Activated T-helper 9 cell treated with anti-CD3 and anti-CD28 coated beads, Interleukin-2, amount 50 U/mL, for 16 hours (primary cell): ENCODE data around the gene SORBS2.
"Not testable (repeated sequence)": the region's sequence is repeated elsewhere in the genome, so short reads cannot be mapped to it uniquely, and the experiment has no call there.

ENCODE experiments used
- DNase-seq: peaks from one replicate; pipeline ENCODE4 v3.0.0-alpha.2; 2020; ENCODE audit warnings: low read depth

The SORBS2 gene

DNA sequence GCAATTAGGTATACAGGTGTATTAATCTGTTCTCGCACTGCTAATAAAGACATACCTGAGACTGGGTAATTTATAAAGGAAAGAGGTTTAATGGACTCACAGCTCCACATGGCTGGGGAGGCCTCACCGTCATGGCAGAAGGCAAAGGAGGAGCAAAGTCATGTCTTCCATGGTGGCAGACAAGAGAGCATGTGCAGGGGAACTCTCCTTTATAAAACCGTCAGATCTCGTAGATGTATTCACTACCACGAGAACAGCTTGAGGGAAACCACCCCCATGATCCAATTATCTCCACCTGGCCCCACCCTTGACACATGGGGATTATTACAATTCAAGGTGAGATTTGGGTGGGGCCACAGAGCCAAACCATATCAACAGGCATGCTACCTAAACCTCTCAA, 97.5 kb downstream of the SORBS2 start:
- DNase-seq: not testable (repeated sequence)

DNA sequence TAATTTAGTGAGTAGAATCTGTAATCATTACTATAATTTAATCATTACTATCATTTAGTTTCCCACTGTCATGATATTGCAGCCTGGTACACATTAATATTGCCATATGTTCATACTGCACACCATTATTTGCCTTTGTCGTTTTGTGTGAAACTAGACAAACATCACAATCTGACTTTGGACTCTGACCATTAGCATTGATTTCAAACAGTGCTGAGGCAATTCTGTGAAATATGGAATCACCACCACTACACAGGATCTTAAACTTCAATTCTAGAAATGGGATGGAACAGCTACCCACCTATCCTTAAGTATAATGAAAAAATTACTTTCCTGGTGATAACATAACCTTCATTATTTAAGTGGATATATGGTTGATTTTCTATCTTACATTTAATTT, 98.3 kb downstream of the SORBS2 start:
- DNase-seq: no peak

DNA sequence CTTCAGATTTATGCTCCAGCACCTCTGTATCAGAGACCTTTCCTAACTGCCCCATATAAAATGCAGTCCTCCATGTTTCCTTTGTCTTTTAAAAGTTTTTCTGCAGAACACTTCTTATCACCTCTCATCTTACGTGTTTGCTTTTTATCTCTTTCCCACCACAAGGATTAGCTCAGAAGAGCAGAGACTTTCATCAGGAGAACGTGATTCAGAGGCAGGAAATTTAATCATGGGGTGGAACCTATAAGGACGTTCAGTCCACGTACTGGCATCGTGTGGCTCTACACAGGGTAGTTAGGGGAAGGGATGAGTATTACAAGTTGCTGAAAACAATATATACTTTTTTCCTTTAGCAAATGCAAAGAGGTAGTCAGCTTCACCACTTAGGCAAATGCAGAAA, 98.7 kb downstream of the SORBS2 start:
- DNase-seq: no peak

DNA sequence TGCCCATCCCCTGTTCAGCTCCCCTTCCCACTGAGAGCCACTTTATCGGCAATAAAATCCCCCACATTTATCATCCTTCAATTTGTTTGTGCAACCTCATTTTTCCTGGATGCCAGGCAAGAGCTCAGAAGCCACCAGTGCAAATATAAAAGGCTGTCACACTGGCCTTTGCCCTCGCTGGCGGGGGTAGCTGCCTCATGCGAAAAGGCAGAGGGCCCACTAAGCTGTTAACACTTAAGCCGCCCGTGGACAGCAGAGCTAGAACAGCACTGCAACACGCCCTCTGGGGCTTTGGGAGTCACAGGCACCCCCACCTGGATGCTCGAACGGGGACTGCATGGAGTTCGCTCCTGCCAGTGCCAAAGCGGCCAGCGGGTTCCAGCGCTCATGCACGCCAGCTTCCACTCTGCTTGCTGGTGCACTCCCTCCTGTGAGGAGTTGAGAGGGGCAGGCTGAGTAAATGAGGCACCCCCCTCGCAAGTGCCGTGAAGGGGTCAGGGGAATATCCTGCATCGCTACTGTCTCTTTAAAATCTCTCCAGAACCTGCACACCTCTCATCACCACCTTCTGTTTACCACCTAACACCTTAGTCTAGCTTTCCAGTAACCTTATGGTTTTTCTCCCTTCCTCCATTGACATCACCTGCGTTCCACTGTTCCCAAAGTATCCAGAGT, 99.5 kb downstream of the SORBS2 start:
- DNase-seq: no peak

DNA sequence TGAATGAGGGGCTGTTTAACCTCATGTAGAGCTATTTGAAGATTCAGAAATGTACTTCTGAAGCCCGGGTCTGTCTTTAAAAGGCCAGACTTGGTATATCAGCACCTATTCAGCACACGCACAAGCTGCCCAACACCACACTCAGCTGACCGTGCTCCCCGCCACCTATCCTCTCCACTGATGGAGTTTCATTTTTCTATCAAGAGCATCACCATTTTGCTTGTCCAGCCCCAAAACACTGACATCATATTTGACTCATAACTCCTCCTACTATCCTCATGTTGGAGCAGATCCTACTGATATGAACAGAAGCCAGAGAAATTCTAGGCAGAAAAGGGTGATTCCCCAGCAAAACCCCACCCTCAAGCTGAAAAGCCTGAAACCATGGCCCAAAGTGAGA, 100.3 kb downstream of the SORBS2 start:
- DNase-seq: no peak

DNA sequence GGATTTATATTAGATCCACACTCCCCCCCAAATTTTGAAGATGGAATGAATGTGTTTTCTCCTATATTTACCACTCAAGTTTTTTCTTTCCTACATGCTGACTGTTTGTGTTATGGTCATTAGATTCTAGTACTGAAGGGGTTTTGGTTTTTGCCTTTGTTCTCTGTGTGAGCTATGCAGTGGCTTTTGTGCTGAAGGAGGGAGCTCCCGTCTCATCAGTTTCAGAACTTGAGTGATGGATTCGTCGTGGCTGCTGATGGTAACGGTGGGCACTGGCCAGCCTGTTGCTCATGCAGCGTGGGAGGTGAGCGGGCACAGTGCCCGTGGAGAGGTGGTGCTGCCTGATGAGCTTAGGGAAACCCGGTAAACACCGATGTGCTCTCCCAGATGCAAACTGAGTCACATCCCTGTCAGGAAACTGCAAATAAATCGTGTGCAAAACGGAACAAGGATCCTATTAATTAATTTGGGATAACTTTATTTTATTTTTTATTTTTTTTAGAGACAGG, 101.5 kb downstream of the SORBS2 start:
- DNase-seq: no peak

DNA sequence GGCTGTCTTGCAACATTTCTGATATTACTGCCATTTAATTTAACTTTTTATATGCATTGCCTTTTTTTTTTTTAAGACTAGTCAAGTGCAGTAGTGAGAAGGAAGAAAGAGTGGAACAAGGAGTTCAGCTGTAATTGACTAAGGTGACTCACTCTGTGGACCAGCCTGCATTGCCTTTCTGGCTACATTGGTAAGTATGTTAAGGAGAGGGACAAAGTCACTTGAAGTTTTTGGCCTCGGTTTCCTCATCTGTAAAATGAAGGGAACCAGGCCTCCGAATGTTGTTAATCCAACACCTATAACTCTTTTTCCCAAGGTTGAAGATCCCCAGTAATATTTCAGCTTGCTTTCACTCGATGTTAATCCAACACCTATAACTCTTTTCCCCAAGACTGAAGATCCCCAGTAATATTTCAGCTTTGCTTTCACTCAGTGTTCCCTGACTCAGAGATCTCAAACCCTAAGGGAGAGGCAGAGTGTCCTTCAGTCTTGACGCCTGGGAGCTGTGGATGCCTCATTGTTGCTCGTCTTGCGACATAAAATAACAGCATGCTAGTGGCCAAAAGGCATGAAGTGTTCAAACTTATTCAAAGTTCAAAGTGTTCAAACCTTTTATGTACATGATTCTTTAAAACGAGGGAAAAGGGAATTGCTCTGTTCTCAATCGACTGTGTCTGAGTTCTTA, 102.0 kb downstream of the SORBS2 start:
- DNase-seq: no peak

DNA sequence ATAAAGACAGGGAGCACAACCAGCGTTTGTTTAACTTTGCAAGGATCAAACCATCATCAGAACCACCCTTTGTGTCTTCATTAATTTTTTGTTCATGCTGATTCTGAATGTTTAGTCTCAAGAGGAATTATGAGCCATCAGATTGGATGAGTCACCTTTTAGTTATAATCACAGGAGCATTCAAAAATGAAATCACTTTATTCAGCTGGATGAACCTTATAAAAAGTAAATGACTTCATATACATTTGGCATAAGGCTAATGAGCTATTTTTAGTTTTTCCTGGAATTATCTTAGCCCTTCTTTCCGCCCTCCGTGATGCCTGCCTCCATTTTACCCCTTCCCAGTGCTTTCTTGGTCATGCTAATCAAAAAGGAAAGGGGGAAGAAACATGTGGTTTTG, 103.6 kb downstream of the SORBS2 start:
- DNase-seq: no peak

DNA sequence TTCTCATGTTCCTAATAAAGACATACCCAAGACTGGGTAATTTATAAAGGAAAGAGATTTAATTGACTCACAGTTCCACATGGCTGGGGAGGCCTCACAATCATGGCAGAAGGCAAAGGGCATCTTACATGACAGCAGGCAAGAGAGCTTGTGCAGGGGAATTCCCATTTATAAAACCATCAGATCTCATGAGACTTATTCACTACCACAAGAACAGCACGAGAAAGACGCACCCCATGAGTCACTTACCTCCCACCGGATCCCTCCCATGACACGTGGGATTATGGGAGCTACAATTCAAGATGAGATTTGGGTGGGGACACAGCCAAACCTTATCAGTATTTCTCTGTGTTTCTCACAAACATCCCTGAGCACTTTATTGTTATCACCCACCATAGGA, 104.4 kb downstream of the SORBS2 start:
- DNase-seq: not testable (repeated sequence)

DNA sequence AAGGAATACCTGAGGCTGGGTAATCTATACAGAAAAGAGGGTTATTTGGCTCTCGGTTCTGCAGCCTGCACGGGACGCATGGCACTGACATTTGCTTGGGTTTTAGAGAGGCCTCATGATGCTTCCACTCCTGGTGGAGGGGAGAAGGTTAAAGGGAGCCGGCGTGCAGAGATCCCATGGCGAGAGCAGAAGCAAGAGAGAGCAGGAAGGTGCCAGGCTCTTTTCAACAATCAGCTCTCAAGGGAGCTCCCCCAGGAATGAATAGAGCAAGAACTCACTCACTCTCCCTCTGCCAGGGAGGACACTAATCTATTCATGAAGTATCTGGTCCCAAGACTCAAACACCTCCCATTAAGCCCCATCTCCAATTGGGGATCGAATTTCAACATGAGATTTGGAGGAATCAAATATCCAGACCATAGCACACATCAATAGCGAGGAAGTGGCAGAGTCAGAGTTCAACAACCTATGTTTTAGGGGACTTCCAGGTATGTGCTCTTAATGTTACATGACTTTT, 109.8 kb downstream of the SORBS2 start:
- no peak for DNase-seq

DNA sequence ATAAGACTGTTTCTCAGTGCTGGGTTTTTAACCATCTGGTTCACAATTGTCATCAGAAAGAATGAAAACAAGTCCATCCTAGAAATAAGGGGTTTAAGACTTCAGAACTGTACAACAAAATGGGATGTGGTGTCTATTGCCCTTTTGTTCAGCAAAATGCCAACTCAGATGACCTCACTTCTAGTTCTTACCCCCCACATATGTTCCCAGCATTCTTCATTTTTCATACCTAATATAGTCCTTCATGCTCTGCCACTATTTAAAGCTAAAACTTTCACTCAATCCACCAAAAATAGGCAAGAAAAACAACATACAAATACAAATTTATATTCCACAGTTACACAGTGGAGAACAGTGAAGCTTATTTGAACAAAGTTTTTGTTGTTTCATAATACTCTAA, 111.4 kb downstream of the SORBS2 start:
- DNase-seq: no peak

DNA sequence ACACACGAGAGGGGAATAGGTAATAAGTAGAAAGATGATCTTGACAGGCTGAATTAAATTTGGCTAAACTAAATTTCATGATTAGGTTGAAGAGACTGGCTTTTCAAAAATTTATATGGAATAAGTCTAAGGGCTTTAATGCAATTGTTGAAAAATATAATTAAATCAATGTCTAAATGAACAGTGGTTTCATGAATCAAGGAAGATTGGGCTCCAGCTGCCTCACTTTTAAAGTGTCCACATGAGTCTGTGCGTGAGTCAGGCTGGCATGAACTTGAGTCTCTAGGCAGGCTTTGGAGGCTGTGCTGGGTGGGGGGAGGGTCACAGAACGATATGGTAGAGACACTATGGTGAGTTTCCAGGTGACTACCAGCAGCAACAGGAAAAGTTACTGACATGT, 111.9 kb downstream of the SORBS2 start:
- no peak for DNase-seq

DNA sequence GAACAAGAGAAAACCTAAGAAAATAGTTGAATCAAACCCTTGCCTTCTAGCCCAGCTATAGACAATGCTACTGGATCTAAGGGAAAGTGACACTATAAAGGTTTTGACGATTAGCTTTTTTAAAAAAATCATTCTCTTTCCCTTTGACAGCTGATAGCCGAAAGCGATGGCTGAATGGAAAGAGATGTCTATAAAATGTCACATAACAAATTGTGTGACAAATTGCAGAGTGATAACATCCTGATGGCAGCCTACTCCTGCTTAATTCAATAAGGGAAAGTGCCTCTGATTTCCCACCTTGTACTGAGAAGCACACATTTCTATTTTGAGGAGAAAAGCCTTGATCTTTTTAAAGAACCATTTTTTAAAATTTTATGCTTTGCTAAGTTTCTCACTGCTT, 114.5 kb downstream of the SORBS2 start:
- DNase-seq: no peak

DNA sequence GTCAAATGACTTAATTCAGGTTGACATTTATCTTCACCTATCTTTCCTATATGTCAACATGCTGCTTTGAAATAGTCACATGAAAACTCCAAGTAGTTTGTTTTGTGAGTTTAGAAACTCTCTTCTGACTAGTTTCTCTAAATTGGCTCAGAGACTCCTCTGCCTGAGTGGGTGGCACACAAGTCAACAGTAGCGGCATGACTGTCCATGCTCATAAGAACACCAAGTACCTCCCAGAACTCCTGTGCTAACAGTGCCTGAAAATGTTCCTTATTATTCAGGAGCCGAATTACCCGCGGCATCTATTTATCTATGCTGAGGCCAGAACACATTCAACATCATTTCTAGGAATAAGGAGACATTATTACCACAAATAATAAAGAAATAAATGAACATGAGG, 116.3 kb downstream of the SORBS2 start:
- DNase-seq: no peak

DNA sequence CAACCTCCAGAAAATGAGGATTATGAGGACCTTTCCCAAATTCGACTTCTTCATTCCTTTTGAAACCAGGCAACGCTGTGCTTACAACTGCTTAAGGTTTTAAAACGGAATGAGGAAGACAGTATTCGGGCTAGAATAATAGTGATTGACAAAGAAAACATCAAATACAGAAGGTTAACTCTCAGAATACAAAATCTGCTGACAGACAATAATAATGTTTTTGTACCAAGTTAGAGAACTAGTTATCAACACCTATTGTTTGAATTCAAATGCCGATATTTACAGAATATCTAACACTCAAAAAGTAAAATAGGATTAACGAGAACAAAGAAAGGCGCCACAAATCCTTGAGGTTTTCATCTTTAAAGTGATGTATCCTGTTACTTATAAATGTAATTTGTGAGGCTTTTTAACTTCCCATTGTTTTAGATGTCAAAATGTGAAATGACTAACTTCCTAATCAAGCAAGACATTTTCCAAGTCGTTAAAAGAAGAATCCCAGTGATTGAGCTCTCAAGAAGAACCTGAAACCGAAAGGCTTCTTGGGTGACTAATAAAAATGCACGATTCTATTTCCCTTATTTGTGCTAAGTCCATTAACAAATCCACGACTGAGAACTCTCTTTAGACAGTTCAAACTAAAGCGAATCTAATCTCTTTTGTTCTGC, 118.3 kb downstream of the SORBS2 start:
- no peak for DNase-seq

DNA sequence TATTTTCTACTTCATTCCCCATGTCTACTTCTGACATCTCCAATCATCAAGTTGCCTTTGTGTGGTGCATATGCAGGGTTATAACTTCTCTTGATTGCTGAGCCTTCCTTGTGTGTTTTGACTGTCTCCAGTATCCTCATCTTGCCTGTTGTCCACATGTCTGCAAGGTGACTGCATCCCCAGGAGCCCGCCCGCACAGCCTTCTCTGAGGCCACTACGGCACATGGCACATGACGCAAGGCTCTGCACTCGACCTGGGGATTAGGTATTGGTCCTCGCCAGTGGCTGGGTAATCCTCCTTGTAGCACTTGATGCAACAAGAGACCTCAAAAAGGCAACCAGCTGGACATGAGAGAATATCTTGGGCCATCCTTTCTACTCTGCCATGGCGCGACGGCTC, 122.6 kb downstream of the SORBS2 start:
- no peak for DNase-seq

DNA sequence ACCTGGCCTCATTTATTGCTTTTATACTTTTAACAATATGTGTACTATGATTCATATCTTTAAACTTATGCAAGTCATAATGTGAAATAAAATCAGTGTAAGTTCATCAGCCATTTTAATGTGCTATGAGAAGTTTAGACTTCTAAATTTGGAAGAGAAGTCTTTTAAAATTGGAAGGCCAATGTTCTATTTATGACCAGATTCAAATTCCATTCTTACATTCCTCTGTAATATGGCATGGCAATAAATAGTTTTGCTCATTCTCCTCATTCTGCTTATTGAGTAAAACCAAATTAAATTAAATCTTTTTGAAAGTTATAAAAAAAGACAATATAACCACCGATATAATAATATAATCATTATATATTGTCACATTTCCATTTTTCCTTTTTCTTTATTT, 126.2 kb downstream of the SORBS2 start:
- no peak for DNase-seq

DNA sequence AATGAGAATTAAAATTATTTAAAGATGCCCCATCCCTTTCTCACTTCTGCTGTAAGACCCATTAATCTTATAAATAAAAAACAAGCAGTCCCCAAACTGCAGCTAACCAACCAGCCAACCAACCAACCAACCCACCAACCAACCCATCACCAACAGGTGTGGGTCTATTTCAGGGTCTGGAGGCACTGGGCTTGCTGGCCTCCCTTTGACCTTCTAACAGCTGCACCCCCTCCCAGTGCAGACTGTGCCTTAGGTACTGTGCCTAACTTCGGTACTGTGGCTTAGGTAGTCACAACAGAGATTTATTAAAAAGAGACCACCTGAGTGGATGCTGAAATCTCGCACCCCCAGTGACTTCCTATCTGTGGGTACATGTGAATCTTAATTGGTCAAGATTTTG, 128.1 kb downstream of the SORBS2 start:
- no peak for DNase-seq

DNA sequence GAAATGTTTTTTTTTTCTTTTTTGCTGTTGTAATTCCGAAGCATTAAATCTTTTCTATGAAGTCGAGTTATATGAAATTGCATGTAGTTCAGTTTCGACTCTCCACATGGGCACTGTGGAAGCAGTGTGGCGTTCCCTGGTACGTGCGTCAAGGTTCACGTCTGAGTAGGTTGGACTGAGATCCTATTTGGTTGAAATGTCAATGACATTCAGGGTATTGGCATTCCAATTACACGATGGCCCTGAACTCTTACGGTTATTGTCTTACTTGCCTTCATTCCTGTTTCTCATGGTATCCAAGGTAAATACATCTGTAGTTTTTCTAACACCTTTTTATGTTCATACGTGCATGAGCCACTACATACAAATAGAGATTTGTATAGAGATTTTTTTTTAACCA, 128.8 kb downstream of the SORBS2 start:
- DNase-seq: no peak

DNA sequence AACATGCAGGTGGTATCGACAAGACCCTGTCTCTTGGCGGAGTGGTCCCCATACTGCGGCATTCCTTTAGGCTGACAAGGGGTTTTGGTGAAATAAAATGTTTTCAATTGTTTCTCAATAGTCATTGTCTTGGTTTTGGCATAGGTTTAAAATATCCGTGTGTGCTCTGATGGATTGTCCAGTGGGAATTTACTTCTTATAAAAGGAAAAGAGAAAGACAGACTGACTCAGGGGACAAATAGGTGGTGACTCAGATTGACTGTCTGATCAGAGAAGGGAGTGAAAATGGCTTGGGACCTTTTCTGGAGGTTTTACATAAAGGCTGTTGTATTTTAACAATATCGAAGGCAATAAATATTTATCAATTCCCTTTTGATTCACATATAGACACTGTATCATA, 129.8 kb downstream of the SORBS2 start:
- no peak for DNase-seq

DNA sequence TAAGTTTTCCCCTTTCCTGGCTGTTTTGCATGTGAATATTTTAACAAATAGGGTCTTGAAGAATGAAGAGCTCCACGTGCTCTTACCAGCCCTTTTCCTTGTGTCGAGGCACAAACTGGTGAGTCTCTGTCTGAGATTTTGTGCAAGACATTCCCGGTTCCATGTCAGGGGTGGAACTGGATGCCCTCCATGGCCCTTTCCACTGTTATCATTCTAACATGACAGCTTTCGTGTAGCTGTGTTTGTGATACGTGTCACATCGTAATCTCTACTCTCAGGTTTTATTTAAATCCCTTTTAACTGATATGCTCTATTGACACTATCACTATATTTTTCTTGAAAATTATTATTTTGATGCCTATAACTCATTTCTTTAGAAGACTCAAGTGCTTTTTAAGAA, 130.4 kb downstream of the SORBS2 start:
- no peak for DNase-seq

DNA sequence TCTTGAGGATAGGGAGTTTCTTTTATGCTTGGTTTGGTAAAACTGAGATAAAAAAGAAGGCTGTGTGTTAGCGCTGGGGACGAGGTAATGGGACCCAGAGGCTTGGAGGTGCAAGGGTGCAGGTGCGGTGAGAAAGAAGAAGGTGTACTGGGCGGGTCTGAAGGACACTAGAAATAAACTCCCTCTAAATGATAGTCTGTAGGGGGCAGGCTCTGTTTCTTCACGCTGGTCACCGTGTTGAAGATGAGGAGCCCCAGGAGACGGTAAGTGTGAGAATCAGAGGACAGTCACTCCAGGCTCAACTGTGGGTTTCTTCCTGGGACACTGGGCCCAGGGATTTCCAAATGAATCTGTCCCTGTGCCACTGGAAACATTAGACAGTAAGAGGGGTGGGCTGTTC, 131.4 kb downstream of the SORBS2 start:
- DNase-seq: no peak

DNA sequence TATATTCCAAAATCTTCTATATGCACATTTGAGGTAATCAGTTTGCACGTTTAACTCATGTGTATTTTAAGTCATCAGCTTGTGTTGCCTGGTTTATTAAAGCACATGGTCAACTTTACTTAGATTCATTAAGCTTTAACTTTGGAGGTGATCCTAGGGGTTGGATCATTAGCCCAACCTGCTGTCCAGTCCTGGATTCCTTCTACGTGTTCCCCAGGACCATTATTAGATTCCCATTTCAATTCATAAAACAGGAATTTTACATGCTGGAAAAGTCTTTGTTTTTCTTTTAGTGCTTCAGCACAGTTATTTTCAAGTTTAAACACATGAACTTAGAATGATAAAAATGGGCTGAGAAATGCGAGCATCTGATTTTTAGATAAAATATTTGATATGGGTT, 132.5 kb downstream of the SORBS2 start:
- DNase-seq: no peak
